Gastrocnemius medialis (tissue), 4 donors: Measurements from ENCODE around the gene PRMT7. TPM values are rescaled to one million over a fixed set of nuclear protein-coding genes. Genes with fewer than 3 reads are reported as not detected.

Source experiments
- ATAC-seq, 2 donors: fragments of 150-250 bp; one replicate each; pipeline ENCODE4 v1.9.1; 2016
- DNase-seq, 2 donors: peaks; one replicate each; pipeline ENCODE4 v3.0.0-alpha.2; 2019
- H3K27ac ChIP-seq, 4 donors: fragments of 200-600 bp; sonication (generic); 1 replicate in 1 of 4; 2 replicates in 3 of 4; pipeline ENCODE4 v1.5.1; 2016 to 2018; ENCODE audit warnings: mild to moderate bottlenecking in 2 of 4, moderate library complexity in 1 of 4
- H3K27me3 ChIP-seq, 3 donors: fragments of 200-600 bp; sonication (generic) in 2 of 3; 1 replicate in 1 of 3; 2 replicates in 2 of 3; pipeline versions ENCODE4 v1.5.1 to v1.6.0; 2016 to 2019; ENCODE audit warnings: mild to moderate bottlenecking in 1 of 3, moderate library complexity in 1 of 3
- H3K36me3 ChIP-seq, 2 donors: fragments of 200-600 bp; sonication (generic) in 1 of 2; one replicate each; pipeline ENCODE4 v1.5.1; 2017 to 2018
- H3K4me1 ChIP-seq, 2 donors: fragments of 200-600 bp; sonication (generic) in 1 of 2; one replicate each; pipeline ENCODE4 v1.5.1; 2016 to 2017; ENCODE audit warnings: mild to moderate bottlenecking in 2 of 2
- H3K4me3 ChIP-seq, 4 donors: fragments of 200-600 bp; sonication (generic) in 3 of 4; 1 replicate in 1 of 4; 2 replicates in 3 of 4; pipeline ENCODE4 v1.5.1; 2016 to 2019; ENCODE audit warnings: mild to moderate bottlenecking in 2 of 4
- H3K9me3 ChIP-seq, 3 donors: fragments of 200-600 bp; sonication (generic) in 2 of 3; 1 replicate in 1 of 3; 2 replicates in 2 of 3; pipeline ENCODE4 v1.5.1; 2016 to 2019
- POLR2A ChIP-seq, 2 donors: fragments of 450-650 bp; IDR thresholded peaks; one replicate each; pipeline ENCODE4 v1.6.1; 2017; ENCODE audit warnings: antibody characterized with exemption in 2 of 2, mild to moderate bottlenecking in 2 of 2, moderate library complexity in 2 of 2
- in situ Hi-C, 4 donors: fragments of 200-750 bp; cut with MboI; loops; one replicate each; pipeline versions ENCODE4 v1.15.0 to v1.8.0; 2017; ENCODE audit warnings: low sequenced_read_pairs in 4 of 4
- intact Hi-C: fragments of 100-400 bp; cut with DNase I; formaldehyde crosslinking; loops from one replicate; pipeline ENCODE4 v1.15.1; 2023; ENCODE audit warnings: low total_unique reads
- total RNA-seq, 4 donors: library from RNA; depleted of rRNA; stranded (reverse); fragments of >200 nt; gene quantifications; one replicate each; pipeline versions ENCODE4 v1.1.0 to v1.2.3, GENCODE V29; 2016
- TF ChIP-seq, protein P1 (sequence below), 5 experiments: fragments of 450-650 bp in 3 of 5; fragments of 200-600 bp in 2 of 5; sonication (generic) in 2 of 5; IDR thresholded peaks in 4 of 5; conservative IDR thresholded peaks in 1 of 5; 1 replicate in 4 of 5; 2 replicates in 1 of 5; pipeline ENCODE4 v1.5.1; 2016 to 2019; ENCODE audit warnings: antibody characterized with exemption in 5 of 5, mild to moderate bottlenecking in 3 of 5, moderate library complexity in 3 of 5

PRMT7 gene
- total RNA-seq, 4 donors from 2014 or later: 22.2 to 41.0 (median 32.8) TPM

GRCh38 chr16:68342620-68343019, 31.8 kb downstream of the PRMT7 start:
- TF ChIP-seq, protein P1, sequence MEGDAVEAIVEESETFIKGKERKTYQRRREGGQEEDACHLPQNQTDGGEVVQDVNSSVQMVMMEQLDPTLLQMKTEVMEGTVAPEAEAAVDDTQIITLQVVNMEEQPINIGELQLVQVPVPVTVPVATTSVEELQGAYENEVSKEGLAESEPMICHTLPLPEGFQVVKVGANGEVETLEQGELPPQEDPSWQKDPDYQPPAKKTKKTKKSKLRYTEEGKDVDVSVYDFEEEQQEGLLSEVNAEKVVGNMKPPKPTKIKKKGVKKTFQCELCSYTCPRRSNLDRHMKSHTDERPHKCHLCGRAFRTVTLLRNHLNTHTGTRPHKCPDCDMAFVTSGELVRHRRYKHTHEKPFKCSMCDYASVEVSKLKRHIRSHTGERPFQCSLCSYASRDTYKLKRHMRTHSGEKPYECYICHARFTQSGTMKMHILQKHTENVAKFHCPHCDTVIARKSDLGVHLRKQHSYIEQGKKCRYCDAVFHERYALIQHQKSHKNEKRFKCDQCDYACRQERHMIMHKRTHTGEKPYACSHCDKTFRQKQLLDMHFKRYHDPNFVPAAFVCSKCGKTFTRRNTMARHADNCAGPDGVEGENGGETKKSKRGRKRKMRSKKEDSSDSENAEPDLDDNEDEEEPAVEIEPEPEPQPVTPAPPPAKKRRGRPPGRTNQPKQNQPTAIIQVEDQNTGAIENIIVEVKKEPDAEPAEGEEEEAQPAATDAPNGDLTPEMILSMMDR (IDR thresholded peaks at IDR 0.05 in 4 of 5, conservative IDR thresholded peaks at IDR 0.05 in 1 of 5): no peak
- no peak for TF ChIP-seq POLR2A (IDR thresholded peaks at IDR 0.05)
- Histone ChIP-seq H3K4me3 (no peak overlapping the region), H3K4me1 (peaks cover 54 to 64% of the 10 kb centered on the region in 2 donors), H3K36me3 (peaks cover 0 to 47% of the 10 kb centered on the region in 2 donors), H3K27me3 (no peaks in the 10 kb centered on the region), H3K9me3 (no peaks in the 10 kb centered on the region), H3K27ac (peak overlapping the region; percentile 11 to 90 (median 66))
- in situ Hi-C loops: loop anchor here in 2 of 4 donors (25.0 kb wide), 1 partner anchor 255 kb away; the partner anchor contains the start of gene NFATC3 (in 2 of the 2)
- intact Hi-C loops: no loop called here
- DNase-seq (no peak), ATAC-seq (no peak)

- Histone ChIP-seq H3K36me3 (peaks cover 0 to 47% of the 10 kb centered on the region in 2 donors), H3K4me1 (peaks cover 54 to 68% of the 10 kb centered on the region in 2 donors), H3K4me3 (no peak overlapping the region), H3K9me3 (no peaks in the 10 kb centered on the region), H3K27ac (peak overlapping the region in 2 of 4 donors; percentile 80 to 90), H3K27me3 (no peaks in the 10 kb centered on the region)
- in situ Hi-C loops (loop anchor here in 2 of 4 donors (25.0 kb wide), 1 partner anchor 256 kb away; the partner anchor contains the start of gene NFATC3 (in 2 of the 2)), intact Hi-C loops (no loop called here)
- DNase-seq (no peak), ATAC-seq (no peak)
- TF ChIP-seq, protein P1 (IDR thresholded peaks at IDR 0.05 in 4 of 5, conservative IDR thresholded peaks at IDR 0.05 in 1 of 5): no peak
- no peak for TF ChIP-seq POLR2A (IDR thresholded peaks at IDR 0.05)
Measured at GRCh38 chr16:68343137-68343536, 32.3 kb downstream of the PRMT7 start.

DNA sequence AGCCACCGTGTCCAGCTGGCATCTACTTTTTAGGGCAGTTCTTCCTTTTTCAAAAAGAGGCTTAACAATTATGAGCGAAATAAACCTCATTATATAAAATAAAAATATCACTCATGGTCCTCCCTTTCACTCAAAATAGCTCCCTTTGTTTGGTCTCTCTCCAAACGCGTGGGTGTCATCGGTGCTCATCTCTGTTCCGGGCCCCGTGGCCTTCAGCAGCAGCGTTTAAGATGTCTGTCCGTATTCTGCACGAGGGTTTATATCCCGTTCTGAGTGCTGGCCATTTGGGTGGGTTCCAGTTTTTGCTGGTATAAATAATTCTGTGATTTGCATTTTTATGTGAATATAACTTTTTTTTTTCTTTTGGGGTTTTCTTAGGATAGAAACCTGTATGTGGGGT, 33.4 kb downstream of the PRMT7 start:
- peaks cover 59 to 72% of the 10 kb centered on the region in 2 donors for H3K4me1 ChIP-seq
- H3K9me3 ChIP-seq: no peaks in the 10 kb centered on the region
- H3K4me3 ChIP-seq: no peak overlapping the region
- H3K36me3 ChIP-seq: peaks cover 0 to 39% of the 10 kb centered on the region in 2 donors
- intact Hi-C loops: no loop called here
- ATAC-seq (no peak), DNase-seq (peak; percentile 27 to 54)
- peak overlapping the region; percentile 80 to 94 (median 89) for H3K27ac ChIP-seq
- in situ Hi-C loops: loop anchor here in 2 of 4 donors (25.0 kb wide), 1 partner anchor 257 kb away; the partner anchor contains the start of gene NFATC3 (in 2 of the 2)
- no peak for TF ChIP-seq POLR2A (IDR thresholded peaks at IDR 0.05)
- H3K27me3 ChIP-seq: no peaks in the 10 kb centered on the region

GRCh38 chr16:68345351-68345810, 34.6 kb downstream of the PRMT7 start:
- no peak overlapping the region for H3K4me3 ChIP-seq
- no peaks in the 10 kb centered on the region for H3K27me3 ChIP-seq
- H3K4me1 ChIP-seq: peaks cover 59 to 75% of the 10 kb centered on the region in 2 donors
- peak; percentile 84 to 87 for ATAC-seq
- H3K27ac ChIP-seq: peak overlapping the region; percentile 80 to 94 (median 89)
- in situ Hi-C loops: loop anchor here in 2 of 4 donors (25.0 kb wide), 1 partner anchor 258 kb away; the partner anchor contains the start of gene NFATC3 (in 2 of the 2)
- DNase-seq: peak; percentile 85 to 89
- intact Hi-C loops: no loop called here
- H3K36me3 ChIP-seq: peaks cover 0 to 27% of the 10 kb centered on the region in 2 donors
- TF ChIP-seq POLR2A (IDR thresholded peaks at IDR 0.05): peak; percentile 25 to 36
- TF ChIP-seq, protein P1 (IDR thresholded peaks at IDR 0.05 in 4 of 5, conservative IDR thresholded peaks at IDR 0.05 in 1 of 5): no peak
- no peaks in the 10 kb centered on the region for H3K9me3 ChIP-seq

GRCh38 chr16:68345958-68346635, 35.3 kb downstream of the PRMT7 start:
- Histone ChIP-seq H3K4me1 (peaks cover 60 to 68% of the 10 kb centered on the region in 2 donors), H3K36me3 (peaks cover 0 to 20% of the 10 kb centered on the region in 2 donors), H3K4me3 (no peak overlapping the region), H3K9me3 (no peaks in the 10 kb centered on the region), H3K27me3 (no peaks in the 10 kb centered on the region), H3K27ac (peak overlapping the region; percentile 80 to 94 (median 89))
- DNase-seq: peak; percentile 23 to 58
- peak; percentile 43 to 52 for ATAC-seq
- no peak for TF ChIP-seq POLR2A (IDR thresholded peaks at IDR 0.05)
- TF ChIP-seq, protein P1 (IDR thresholded peaks at IDR 0.05 in 4 of 5, conservative IDR thresholded peaks at IDR 0.05 in 1 of 5): peak in 2 of 5 experiments; percentile 13 to 34
- intact Hi-C loops: loop anchor here (1.0 kb wide), 1 partner anchor 164 kb away; no protein-coding TSS in a partner anchor
- in situ Hi-C loops: loop anchor here in 2 of 4 donors (25.0 kb wide), 1 partner anchor 259 kb away; the partner anchor contains the start of gene NFATC3 (in 2 of the 2)
